ENCODE results near the gene LRMDA. TPM values are rescaled to one million over a fixed set of nuclear protein-coding genes. Genes with fewer than 3 reads are reported as not detected.
"Not testable (repeated sequence)": the region's sequence is repeated elsewhere in the genome, so short reads cannot be mapped to it uniquely, and the experiment has no call there.

LRMDA gene
- total RNA-seq, 2 experiments from 2014 or later: not detected

GRCh38 chr10:75498884-75499350, 67.5 kb downstream of the LRMDA start:
- POLR2A ChIA-PET: no interaction called here
- CTCF ChIA-PET: no interaction called here

- CTCF ChIA-PET: no interaction called here
- POLR2A ChIA-PET: no interaction called here
These were observed 68.2 kb downstream of the LRMDA start for GRCh38 chr10:75499556-75500160.

DNA sequence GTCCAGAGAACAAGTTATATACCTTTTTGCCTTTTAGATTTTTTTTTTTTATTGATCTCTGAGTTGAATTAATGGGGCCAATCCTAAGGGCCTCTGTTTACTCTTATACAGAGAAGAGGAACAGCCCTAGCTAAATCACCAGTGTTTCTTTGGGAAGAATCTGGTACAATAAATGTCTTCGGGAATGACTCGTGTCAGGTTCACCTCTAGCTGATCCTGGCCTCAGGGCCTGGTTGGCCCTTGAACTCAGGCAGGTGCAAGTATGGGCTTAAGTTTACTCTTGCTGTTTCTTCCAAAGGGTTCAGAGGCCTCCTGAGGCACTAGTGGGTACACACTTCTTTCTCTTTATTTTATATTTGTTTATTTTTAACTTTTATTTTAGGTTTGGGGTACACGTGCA, 71.0 kb downstream of the LRMDA start:
- POLR2A ChIA-PET: no interaction called here
- CTCF ChIA-PET: no interaction called here

DNA sequence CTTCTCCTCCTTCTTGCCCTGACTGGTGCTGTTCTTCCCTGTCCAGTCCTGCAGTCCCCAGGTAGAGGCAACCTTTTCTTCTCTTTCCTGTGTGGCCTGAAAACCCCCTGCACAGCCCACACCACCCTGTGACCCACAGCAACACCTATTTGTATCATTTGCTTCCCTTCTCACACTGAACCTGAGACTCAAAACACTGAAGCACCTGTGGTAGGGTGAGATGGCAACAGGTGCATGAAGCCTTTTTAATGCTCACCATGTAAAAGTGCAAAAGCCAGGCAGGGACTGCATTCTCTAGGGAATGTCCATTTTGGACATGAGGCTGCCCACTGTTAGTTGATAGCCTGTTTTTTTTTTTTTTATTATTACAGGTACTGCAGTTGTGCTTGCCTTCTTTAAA, 71.4 kb downstream of the LRMDA start:
- ChIA-PET POLR2A (no interaction called here), CTCF (no interaction called here)

- ChIA-PET CTCF (no interaction called here), POLR2A (no interaction called here)
These were observed 73.9 kb downstream of the LRMDA start for GRCh38 chr10:75505293-75505692.

DNA sequence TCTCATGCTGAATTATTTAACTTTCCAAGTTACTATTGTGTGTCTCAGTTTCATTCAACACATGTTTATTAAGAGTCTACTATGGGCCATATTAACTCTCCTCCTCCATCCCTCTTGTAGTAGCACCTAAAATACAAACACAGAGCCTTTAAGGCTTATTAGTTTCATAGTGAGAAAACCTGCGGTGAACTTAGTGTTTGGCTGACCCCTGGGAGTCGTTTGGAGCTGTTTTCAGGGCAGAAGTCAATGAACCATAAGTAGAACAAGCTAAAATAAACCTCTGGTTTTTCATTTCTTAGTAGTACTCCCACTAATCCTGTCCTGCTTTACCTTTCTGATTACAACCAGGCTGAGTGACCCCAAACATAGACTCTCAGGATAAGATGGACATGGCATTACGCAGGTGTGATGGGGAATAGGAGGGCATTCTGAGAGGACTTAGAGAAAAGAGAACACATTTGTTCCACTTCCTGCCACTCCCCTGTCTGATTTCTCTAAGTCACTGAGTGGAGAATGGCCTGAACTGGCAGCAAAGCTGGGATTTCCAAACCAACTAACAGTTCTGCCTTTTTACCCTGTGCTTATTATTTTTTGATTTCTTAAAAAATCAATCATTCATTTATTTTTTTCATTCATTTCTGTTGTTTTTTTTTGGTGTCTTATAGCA, 74.5 kb downstream of the LRMDA start:
- ChIA-PET POLR2A (no interaction called here), CTCF (no interaction called here)

- ChIA-PET CTCF (no interaction called here), POLR2A (no interaction called here)
These were observed 75.5 kb downstream of the LRMDA start for GRCh38 chr10:75506930-75507329.

DNA sequence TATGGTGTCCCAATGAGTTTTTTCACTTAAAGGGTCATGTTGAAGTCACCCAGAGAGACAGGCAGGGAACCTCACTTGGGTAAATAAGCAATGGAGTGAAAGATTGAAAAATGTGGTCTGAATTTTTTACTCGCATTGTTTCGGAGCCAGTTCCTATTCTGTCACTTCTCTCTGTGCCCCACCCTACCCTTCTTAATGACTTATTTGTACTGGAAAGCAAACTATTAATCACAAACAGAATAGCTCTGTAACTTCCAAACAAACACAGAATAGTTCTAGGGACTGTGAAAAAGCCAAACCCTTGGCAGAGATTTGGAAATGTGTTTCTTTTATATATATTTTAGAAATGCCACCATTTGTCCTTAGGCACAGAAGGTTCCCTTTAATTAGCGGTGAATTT, 76.0 kb downstream of the LRMDA start:
- CTCF ChIA-PET: no interaction called here
- POLR2A ChIA-PET: no interaction called here

DNA sequence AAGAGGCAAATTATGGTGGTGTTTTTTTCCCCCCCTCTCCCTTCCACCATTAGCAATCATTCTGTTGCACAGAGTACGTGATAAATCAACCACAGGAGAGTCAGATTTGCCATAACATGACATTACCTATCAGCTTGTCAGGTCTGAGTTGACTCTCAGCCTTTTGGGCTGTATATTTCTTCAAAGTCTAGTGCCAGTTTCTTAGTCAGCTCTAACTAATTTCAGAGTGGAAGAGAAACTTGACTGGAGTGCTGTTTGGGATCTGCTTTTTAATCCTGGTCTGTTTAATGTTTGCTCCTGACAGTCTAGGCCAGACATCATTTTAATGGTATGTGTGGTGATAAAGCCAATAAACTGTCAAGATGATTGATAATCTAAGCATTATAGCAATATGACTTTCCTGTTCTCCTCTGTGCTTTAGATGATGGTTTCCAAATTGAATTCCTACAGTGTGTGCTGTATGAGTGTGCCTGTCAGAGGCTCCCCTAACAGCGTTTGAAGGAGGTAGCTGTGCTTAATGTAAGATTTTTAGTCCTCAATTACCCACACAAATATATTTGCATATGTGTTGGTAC, 76.9 kb downstream of the LRMDA start:
- CTCF ChIA-PET: no interaction called here
- POLR2A ChIA-PET: no interaction called here

GRCh38 chr10:75508814-75509306, 77.4 kb downstream of the LRMDA start:
- CTCF ChIA-PET: no interaction called here
- POLR2A ChIA-PET: no interaction called here

- ChIA-PET CTCF (no interaction called here), POLR2A (no interaction called here)
These were observed 78.3 kb downstream of the LRMDA start for GRCh38 chr10:75509706-75510105.

- ChIA-PET POLR2A (no interaction called here), CTCF (no interaction called here)
These were observed 79.6 kb downstream of the LRMDA start for GRCh38 chr10:75511011-75511410.

DNA sequence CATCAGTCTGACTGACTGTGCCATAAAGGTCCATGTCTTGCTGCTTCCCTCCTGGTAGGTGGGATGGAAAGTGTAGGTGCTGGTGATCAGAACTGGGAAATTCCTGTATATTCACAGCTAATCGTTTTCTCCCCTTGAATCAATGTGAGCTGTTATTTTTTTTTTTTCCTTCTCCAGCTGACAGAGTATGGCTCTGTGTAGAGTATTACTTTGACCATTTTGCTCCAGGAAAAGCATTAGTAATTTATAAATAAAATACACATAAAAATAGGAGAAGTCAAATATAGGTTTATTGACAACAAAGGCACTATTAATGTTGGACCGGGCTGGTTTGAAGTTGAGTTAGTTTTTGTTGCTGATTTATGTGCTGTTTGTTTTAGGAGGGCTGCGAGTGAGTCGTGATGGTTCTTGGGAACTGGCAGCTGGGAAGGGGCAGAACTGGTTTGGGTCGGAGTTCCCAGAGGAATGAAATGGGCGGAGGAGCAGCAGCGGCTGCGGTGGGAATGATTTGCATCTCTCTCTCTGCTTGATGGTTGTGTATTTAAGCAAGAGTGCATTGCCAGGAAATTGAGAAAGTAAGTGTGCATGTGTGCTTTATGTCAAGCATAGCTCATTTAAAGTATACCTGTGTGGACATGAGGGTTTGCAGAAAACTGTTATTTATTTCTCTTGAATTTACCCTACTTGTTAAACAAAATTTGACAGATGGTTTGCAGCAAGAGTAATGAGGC, 80.9 kb downstream of the LRMDA start:
- ChIA-PET POLR2A (no interaction called here), CTCF (no interaction called here)

DNA sequence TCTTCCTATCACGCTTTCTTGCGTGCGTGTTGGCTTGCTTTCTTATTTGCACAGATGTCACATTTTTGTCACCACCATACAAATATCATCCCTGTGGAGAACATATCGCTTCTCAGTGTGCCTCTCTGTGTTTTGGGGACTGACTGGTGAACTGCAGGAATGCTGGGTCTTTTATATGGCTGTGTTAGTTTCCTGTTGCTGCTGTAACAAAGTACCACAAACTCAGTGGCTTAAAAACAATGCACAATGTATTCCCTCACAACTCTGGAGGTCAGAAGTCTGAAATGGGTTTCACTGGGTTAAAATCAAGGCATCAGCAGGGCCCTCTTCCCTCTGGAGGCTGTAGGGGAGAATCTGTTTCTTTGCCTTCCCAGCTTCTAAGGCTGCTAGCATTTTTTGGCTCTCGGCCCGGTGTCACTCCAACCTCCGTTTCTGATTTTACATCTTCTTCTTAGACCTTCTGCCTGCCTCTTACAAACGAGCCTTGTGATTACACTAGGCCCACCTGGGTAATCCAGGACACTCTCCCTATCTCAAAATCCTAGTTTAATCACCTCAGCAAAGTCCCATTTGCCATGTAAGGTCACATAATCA, 82.0 kb downstream of the LRMDA start:
- ChIA-PET POLR2A (no interaction called here), CTCF (no interaction called here)

DNA sequence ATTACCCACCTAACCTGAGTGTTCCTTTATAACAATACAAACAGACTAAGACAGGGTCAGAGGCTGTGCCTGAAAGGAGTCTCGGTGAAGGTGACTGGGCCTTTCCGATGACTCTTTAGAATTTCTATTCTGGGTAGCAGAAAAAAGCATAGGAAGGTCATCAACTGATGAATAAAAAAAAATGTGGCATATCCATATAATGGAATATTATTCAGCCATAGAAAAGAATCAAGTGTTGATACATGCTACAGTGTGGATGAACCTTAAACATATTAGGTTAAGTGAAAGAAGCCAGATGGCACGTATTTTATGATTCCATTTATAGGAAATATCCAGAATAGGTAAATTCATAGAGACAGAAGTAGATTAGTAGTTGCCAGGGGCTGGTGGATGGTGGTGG, 83.4 kb downstream of the LRMDA start:
- POLR2A ChIA-PET: no interaction called here
- CTCF ChIA-PET: no interaction called here

GRCh38 chr10:75516154-75516553, 84.7 kb downstream of the LRMDA start:
- CTCF ChIA-PET, POLR2A ChIA-PET: not testable (repeated sequence)

GRCh38 chr10:75519213-75519612, 87.8 kb downstream of the LRMDA start:
- POLR2A ChIA-PET, CTCF ChIA-PET: not testable (repeated sequence)

DNA sequence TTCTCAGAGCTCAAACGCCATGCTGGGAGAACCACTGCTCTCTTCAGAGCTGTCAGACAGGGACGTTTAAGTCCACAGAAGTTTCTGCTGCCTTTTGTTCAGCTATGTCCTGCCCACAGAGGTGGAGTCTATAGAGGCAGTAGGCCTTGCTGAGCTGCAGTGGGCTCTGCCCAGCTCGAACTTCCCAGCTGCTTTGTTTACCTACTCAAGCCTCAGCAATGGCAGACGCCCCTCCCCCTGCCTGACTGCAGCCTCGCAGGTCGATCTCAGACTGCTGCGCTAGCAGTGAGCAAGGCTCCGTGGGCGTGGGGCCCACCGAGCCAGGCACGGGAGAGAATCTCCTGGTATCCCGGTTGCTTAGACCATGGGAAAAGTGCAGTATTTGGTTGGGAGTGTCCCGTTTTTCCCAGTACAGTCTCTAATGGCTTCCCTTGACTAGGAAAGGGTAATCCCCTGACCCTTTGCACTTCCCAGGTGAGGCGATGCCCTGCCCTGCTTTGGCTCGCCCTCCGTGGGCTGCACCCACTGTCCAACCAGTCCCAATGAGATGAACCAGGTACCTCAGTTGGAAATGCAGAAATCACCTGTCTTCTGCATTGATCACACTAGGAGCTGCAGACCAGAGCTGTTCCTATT, 89.9 kb downstream of the LRMDA start:
- POLR2A ChIA-PET, CTCF ChIA-PET: not testable (repeated sequence)

DNA sequence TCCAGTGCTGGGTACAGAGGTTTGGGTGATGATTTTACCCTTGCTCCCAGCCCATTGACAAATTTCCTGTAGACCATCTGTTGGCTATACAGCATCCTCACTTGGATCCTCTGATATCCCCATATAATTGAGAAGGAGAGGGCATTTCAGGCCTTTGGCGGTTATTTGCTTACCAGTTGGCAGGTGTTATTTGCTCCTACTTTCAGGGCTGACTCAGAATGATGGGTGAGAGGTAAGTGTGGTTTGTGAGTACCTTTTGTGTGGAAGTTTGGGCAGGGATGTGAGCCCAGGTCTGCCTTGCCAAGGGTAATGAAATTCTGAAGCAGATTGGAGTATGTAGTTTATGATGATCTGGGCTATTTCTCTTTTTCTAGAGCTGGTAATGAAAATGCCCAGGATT, 93.6 kb downstream of the LRMDA start:
- ChIA-PET POLR2A (no interaction called here), CTCF (interaction anchor here (0.7 kb wide), 1 partner anchor 411 kb away, joined by 3 read pairs; no protein-coding TSS in a partner anchor)

DNA sequence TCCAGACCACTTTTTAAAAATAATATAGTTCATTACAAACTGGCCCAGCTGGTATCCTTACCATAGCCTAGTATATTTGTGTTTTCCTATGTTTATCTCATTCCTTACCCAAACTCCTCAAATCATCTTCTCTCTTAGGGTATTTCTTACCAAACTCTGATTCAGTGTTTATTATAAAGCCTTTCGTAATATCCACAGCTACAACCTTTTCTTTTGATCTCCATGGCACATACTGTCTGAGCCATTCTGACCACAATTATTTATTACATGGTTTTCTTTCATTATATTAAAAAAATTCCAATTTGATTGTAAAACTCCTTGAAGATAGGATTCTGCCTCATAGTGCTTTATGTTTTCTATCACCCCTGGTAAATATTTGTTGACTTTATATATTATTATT, 94.2 kb downstream of the LRMDA start:
- POLR2A ChIA-PET: no interaction called here
- CTCF ChIA-PET: interaction anchor here (0.7 kb wide), 1 partner anchor 410 kb away, joined by 3 read pairs; no protein-coding TSS in a partner anchor
